Fibroblast of mammary gland (primary cell): ENCODE measurements around the gene KCNK4.
A peak's percentile ranks its signal among the peaks of the same experiment; 100 is the strongest.

Experiments
- DNase-seq: peaks from one replicate; pipeline ENCODE4 v3.0.0-alpha.2; 2010; ENCODE audit warnings: low read depth
- H3K4me3 ChIP-seq: 2 replicates; pipeline ENCODE4 v1.5.1; 2011; ENCODE audit warnings: low read depth, mild to moderate bottlenecking, low read length, moderate library complexity; ENCODE audit not compliant: control insufficient read depth
- CTCF ChIP-seq: conservative IDR thresholded peaks from 2 replicates; pipeline ENCODE4 v1.5.1; 2011; ENCODE audit warnings: low read depth, low read length, inconsistent platforms; ENCODE audit not compliant: control insufficient read depth, insufficient read depth

Gene KCNK4

GRCh38 chr11:64333556-64333955 lies 42.5 kb downstream of the KCNK4 start:
- H3K4me3 ChIP-seq, result no peak overlapping the region
- TF ChIP-seq CTCF, result no peak
- no peak for DNase-seq

DNA sequence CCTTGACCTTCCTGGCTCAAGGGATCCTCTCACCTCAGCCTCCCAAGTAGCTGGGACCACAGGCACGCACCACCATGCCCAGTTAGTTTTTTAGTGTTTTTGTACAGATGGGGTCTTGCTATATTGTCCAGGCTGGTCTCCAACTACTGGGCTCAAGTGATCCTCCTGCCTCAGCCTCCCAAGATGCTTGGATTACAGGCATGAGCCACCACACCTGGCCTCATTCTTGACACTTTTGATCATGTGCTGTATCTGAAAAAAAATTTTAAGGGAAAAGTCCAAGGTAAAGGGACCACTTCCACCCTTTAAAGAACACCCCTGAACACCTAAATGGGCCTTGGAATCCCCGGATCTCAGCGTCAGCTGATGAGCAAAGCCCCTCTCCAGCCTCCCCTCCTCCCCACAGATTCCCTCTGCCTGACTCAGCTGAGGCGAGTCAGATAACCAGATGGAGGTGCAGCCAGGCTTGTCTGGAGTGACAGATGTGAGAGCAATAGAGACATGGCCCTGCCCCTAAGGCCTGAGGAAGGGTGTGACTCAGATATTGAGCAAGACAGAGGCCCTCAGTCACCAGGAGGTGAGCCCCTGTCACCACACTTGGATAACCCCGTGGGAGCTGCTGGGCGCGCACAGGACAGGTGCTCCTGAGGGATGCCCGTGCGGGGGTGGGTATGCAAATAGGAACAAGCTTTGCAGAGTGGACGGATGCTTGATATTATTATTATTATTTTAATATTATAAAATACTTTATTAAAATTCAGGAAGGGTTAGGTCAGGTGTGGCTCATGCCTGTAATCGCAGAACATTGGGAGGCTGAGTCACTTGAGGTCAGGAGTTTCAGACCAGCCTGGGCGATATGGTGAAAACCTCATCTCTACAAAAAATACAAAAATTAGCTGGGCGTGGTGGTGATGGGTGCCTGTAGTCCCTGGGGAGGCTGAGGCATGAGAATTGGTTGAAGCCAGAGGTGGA lies 43.9 kb downstream of the KCNK4 start:
- TF ChIP-seq CTCF, result no peak

DNA sequence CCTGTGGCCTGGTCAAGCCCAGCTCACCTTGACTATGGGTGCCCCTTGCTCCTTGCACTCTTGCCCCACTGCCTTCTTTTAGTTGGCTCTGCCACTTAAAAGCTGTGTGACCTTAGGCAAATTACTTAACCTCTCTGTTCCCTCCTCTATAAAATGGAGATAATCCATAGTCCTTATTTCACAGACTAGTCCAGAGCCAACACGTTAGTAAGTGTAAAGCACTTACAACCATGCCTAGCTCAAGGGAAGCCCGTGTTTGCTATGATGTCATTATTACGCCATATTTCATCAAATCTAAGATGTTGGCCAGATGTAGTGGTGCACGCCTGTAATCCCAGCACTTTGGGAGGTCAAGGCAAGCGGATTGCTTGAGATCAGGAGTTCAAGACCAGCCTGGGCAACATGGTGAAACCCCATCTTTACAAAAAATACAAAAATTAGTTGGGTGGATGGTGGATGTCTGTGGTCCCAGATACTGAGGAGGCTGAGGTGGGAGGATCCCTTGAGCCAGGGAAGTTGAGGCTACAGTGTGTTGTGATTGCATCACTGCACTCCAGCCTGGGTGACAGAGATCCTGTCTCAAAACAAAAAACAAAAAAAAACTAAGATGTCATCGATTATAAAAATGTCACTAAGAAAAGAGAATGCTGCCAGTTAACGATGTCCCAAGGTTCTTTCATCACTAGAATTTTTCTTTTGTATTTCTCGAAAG lies 46.6 kb downstream of the KCNK4 start:
- peak; percentile 49 for DNase-seq
- no peak for TF ChIP-seq CTCF
- no peak overlapping the region for H3K4me3 ChIP-seq

More for the DNA sequence above, 43.9 kb downstream of the KCNK4 start:
- peak; percentile 94 for DNase-seq
- H3K4me3 ChIP-seq, result no peak overlapping the region

DNA sequence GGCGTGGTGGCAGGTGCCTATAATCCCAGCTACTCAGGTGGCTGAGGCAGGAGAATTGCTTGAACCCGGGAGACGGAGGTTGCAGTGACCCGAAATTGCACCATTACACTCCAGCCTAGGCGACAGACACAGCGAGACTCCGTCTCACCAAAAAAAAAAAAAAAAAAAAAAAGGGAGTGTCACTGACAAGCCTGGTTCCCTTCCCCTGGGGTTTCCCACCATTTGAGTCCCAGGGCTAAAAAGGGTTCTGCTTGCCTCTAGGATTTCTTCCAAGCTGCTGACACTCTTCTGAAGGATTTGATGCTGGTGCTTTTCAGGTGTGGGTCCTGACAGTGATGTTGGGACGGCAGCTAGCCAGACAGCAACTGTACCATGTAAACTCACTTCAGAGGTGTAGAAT lies 47.6 kb downstream of the KCNK4 start:
- no peak for TF ChIP-seq CTCF
- H3K4me3 ChIP-seq, result no peak overlapping the region
- DNase-seq, result no peak

GRCh38 chr11:64339286-64339685 lies 48.2 kb downstream of the KCNK4 start:
- no peak for DNase-seq
- H3K4me3 ChIP-seq, result no peak overlapping the region
- no peak for TF ChIP-seq CTCF

- no peak within 1 kb of the TSS for H3K4me3 ChIP-seq
- TF ChIP-seq CTCF, result no peak
- DNase-seq, result no peak
Measured at GRCh38 chr11:64339754-64340408, 48.8 kb downstream of the KCNK4 start, which contains the start of gene CCDC88B. Gene CCDC88B, plus strand, starts transcription at chr11:64340204. Its CDS starts 63 bp downstream, at chr11:64340267.
